HG02981 (cell line): ENCODE results near the gene ARL14EPL.
A peak's percentile ranks its signal among the peaks of the same experiment; 100 is the strongest.
"Not testable (repeated sequence)": the region's sequence is repeated elsewhere in the genome, so short reads cannot be mapped to it uniquely, and the experiment has no call there.

Source experiments
- ATAC-seq: cut with Tn5 transposase; IDR thresholded peaks from one replicate; pipeline ENCODE4 v1.9.1; 2021; ENCODE audit warnings: mild to moderate bottlenecking, moderate library complexity; ENCODE audit not compliant: unreplicated experiment

ARL14EPL gene

DNA sequence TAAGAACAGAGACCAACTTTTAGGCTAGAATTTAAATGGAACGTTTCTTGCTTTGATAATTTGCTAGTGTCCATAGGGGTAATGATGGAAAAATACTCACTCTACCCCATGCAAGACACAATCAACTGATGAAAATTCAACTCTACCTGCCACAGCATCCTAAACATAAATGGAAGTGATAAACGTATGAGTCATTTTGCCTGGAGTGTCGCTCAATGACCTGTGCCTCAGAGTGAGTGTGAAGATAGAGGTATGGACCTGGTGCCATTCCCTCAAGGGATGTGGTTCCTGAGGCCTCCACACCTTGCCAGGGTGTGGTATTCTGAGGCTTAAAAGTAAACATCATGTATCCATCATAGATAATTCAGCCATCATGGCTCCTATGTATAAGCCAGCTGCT lies 14.0 kb downstream of the ARL14EPL start:
- no peak for ATAC-seq

DNA sequence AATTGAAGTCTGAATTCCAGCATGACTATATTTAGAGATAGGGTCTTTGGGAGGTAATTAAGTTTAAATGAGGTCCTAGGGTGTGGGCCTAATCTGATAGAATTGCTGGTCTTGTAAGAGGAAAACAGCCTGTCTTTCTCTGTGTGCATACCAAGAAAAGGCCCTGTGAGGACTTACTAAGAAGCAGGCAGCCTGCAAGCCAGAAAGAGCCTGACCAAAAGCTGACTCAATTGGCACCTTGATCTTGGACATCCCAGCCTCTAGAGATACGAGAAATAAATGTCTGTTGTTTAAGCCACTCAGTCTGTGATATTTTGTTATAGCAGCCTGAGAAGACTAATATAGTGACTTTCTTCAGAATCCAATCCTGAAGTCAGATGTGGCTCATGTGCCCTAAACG lies 14.6 kb downstream of the ARL14EPL start:
- ATAC-seq: no peak

DNA sequence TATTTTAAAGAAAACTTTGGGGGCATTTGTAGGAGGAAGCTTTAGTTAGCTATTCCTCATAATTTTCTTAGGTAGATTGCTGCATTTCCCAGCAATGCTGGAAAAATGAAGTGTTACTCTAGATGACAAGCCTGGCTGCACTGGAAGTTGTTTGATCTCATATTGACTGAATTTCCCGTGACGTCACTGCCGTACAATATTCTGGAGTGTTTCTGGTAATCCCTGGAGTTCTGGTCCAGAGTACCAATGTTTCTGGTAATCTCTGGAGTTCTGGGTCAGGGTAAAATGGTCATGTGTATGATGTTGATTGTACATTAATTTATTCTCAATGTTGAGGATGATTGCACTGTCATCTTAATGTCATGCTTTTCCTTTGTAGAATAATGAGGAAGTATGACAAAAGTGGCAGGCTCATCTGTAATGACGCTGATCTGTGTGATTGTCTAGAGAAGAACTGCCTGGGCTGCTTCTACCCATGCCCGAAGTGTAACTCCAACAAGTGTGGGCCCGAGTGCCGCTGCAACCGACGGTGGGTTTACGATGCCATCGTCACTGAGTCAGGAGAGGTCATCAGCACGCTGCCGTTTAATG lies 26.2 kb downstream of the ARL14EPL start:
- ATAC-seq: no peak

DNA sequence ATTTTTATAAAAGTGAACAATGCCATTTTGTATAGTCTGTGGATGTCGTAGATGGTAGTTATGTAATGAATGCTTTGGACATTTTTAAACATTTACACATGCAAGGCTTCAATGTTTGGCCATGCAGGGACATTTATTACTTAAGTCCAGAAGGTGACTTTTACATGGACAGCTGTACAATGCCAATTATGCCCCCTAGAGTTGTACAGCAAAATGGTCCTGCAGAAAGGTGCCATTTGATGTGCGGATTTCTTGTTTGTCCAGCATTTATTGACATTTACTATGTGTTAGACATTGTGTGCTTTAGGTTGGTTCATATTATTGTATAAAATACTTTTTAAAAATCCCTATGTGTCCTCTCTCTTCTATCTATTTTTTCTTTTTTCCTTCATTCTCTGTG lies 30.1 kb downstream of the ARL14EPL start:
- ATAC-seq: no peak

DNA sequence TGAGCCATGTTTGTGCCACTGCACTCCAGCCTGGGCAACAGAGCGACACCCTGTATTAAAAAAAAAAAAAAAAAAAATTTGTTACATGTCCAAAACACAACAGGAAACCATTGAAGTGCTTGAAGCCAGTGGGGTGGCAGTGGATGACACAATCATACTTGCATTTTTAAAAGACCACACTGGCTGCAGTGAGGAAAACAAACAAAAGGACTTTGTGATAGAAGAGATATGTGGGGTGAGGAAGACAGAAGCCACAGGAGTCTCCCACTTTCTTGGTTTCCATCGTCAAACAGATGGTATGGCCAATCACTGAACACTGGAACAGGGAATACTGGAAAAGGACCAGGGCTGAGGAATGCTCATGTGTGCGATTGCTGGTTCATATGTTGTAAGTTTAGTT lies 31.7 kb downstream of the ARL14EPL start:
- no peak for ATAC-seq

DNA sequence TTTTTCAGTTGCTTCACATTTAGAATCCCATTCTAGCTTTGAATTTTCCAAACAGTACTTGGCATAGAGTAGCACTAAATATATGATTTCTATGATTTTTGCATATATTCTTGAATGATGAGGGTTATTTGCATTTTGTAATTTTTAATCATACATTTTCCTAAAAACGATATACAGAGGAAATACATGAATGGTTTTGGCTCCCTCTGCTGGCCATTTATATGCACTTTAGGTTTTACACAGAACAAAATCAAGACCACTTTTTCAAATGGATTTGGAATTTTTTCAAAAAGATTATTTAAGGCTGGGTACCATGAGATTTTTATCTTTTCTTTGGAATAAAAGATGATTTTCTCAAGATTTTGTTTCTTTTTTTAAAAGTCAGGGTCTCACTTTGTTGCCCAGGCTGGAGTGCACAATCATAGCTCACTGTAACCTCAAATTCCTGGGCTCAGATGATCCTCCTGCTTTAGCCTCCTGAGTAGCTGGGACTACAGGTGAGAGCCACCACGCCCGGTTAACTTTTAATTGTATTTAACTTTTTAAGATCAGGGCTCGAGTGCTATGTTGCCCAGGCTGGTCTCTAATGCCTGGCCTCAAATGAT lies 35.9 kb downstream of the ARL14EPL start:
- ATAC-seq: no peak

DNA sequence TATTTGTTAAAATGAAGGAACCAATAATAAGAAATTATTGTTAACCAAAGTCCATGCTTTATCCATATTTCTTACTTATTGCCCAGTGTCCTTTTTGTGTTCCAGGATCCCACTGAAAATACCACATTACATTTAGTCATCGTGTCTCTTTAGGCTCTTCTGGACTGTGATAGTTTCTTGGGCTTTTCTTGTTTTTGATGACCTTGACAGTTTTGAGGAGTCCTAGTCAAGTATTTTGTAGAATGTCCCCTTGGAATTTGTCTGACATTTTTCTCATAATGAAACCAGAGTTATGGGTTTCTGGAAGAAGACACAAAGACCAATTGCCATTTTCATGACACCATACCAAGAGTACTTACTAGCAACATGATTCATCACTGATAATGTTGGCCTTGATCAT lies 38.9 kb downstream of the ARL14EPL start:
- no peak for ATAC-seq

DNA sequence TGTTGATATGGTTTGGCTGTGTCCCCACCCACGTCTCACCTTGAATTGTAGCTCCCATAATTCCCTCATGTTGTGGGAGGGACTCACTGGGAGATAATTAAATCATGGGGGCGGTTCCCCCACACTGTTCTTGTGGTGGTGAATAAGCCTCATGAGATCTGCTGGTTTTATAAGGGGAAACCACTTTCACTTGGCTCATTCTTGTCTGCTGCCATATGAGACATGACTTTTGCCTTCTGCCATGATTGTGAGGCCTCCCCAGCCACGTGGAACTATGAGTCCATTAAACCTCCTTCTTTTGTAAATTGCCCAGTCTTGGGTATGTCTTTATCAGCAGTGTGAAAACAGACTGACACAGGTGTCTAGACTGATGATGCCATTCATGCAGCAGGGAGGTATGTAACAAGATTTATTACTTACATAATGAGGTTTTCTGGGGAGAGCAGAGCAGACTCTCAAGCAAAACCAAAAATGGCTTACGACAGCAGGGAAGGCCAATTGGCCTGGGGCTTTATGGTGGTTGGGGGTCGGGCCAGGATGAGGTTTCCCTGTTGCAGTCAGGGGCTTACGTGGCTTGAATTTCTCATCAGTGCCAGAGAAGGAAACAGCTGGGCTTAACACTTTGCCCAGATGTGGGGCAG lies 43.0 kb downstream of the ARL14EPL start:
- no peak for ATAC-seq

DNA sequence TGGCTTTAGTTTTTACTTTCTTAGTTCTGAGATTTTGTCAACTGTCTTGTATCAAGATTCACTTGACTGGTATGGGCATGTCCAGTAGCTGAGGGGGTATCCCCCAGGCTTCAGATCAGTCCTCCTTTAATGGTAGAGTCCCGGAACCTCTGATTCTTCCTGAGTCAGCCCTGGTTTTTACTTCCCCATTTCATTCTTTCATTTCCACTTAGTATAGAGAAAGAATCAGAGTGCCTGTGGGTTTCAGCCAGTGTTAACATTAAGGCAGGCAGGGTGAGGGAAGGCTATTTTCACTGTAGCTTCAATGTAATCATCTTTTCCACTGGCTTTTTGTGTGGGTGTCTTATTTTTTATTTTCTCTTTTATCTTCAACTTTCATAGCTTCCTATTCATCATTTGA lies 44.2 kb downstream of the ARL14EPL start:
- ATAC-seq: peak; percentile 98

DNA sequence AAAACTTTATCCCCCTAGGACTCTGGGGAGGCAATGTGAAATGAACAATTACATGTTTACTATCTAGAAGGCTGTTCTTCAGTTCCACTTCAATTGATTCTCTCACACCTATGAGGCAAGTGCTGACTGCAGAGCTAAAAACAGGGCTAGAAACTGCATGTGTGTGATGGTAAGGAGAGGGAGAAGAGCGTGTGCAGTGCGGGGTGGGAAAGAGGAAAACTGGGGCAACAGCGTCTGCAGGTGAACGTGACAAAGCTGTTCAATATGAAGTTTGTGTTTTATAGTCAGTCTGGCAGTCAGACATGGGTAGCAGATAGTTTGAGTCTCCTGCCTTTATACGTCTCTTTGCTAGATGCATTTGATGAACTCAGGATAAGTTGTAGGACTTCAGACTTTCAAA lies 45.9 kb downstream of the ARL14EPL start:
- ATAC-seq: no peak

DNA sequence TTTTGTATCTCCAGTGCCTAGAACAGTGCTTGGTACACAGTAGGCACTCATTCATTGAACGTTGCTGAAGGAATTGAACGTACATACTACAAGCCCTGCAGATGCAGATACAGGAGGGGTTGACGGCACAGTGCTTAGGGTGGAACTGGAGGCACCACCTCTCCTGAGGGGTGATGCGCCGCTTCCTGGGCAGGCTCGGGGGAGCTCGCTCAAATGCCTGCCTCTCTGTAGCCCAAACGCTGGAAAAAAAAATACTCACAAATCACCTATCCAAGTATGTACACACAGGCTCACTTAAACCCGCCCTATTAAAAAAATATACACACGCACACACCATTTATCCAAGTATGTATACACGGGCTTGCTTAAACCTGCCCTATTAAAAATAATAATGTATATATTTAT lies 52.0 kb downstream of the ARL14EPL start:
- peak; percentile 34 for ATAC-seq

DNA sequence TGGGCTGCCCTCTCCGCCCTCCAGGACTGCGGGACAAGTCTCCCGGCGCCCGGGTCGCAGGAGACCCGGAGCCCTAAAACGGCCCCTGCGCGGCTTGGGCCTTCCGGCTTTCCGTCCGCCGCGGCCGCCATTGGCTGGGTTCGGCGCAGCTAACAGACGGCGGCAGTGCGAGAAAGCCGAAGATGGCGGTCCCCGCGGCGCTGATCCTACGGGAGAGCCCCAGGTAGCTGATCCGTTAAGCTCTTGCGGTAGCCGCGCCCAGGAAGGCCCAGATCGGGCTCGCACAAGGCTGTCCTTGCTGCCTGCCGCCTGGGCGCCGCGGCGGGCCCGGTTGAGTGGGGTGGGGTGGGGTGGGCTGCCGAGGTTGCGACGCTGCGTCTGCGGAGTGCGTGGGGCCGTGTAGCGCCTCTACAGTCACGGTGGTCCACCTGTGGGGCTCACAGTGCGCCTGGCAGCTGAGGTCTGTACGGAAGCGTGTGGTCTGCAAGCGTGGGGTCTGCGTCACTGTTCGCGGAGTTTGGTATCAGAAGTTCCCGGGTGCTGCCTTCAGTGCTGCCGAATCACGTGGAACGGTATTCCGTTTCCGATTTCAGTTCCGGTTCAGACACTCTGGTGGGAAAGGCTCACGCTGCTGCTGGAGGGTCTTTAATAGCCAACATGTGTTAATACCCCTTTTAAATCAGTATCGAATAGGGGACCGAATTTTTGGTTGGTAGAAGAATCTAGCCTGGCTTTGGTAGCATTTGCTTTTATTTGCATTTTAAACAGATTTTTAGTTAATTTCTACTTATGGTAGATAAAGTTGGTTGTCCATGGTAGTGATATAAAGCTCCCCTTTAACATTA lies 52.8 kb downstream of the ARL14EPL start, which contains the start of gene COMMD10:
Gene COMMD10, plus strand, starts transcription at position 155 of the 845 bp plus-strand sequence.
- ATAC-seq: peak; percentile 95

DNA sequence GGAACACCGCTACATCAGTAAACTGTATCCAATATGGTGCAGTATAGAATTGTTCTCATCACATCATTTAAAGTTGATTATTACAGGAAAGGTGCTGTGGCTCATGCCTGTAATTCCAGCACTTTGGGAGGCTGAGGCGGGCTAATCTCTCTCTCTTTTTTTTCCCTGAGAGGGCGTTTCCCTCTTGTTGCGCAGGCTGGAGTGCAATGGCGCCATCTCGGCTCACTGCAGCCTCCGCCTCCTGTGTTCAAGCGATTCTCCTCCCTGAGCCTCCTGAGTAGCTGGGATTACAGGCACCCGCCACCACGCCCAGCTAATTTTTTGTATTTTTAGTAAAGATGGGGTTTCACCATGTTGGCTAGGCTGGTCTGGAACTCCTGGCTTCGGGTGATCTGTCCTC lies 54.0 kb downstream of the ARL14EPL start:
- ATAC-seq: not testable (repeated sequence)

DNA sequence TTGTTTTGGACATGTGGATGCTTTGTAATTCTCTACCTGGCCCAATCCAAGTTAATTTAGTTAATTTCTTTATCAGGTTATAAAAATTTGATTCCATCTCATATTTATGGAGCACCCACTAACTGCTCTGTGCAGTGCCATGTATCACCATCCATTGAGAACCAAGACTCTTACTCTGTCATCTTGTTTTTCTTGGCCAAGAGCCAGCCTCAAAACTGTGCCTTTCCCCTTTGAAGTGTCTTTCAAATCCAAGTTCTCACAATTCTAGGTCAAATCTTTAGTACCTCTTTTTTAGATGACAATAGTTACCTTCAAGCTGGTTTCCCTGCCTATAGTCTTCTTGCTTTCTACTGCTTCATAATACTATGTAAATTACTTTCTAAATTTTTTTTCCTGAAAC lies 55.8 kb downstream of the ARL14EPL start:
- ATAC-seq: no peak

DNA sequence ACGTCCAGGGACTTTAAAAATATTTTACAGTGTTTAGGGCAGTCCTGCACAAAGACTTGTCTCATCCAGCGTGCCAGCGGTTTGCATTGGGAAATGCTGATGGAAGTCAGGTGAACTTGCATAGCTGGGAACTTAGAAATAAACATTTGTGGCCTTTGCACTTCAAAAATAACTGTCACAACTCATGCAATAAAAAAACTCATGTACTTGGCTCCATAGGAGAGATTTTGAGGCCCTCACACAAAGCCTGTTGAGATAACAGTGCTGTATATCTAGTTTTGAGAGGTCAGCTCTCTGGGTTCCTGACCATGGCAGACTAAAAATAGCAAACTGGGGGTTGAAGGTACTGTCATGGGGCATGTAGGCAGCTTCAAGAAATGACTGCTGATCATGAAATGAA lies 58.0 kb downstream of the ARL14EPL start:
- no peak for ATAC-seq

DNA sequence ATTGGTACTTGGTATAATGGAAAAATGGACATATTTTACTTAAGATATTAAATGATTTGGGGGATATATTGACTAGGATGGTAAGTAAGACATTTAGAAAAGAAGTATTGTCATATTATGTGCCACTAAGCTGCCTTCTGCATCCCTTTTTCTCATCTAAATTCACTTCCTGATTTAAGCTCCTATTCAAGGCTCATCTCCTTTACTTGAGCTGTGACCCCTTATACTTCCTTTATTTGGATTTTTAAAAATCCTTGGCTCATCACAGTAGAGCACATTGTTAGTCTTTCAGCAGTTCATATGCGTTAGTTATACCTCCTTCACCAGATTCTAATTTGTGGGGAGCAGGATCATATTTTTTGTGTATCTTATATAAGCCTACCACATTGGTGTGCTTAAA lies 59.1 kb downstream of the ARL14EPL start:
- ATAC-seq: no peak

DNA sequence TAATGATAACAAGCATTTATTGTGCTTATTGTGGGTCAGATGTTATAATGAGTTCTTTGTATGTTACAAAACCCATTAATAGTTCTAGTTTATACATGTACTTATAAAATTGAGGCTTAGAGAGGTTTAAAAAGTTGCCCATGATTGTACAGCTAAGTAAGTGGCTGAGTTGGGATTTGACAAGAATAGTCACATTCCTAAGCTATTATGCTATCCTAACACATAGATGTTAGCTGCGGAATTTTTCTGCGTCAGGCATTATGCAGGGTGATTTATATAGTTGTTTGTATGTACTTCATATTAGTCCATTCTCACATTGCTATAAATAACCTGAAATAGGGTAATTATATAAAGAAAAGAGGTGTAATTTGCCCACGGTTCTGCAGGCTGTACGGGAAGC lies 65.0 kb downstream of the ARL14EPL start:
- no peak for ATAC-seq

DNA sequence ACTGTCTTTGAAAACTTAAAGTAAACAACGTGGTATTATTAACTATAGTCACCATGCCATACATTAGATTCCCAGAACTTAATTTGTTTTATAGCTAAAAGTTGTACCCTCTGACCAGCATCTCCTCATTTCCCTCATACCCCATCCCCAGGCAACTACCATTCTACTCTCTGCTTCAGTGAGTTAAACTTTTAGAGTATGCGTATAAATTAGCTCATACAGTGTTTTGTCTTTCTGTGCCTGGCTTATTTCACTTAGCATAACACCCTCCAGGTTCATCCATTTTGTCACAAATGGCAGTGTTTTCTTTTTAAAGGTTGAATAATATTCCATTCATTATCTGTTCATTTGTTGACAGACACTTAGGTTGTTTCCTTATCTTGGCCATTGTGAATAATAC lies 66.7 kb downstream of the ARL14EPL start:
- ATAC-seq: no peak

DNA sequence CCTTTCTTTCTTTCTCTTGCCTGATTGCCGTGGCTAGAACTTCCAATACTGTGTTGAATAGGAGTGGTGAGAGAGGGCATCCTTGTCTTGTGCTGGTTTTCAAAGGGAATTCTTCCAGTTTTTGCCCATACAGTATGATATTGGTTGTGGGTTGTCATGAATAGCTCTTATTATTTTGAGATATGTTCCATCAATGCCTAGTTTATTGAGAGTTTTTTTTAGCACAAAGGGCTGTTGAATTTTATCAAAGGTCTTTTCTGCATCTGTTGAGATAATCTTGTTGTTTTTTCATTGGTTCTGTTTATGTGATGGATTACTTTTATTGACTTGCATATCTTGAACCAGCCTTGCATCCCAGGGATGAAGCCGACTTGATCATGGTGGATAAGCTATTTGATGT lies 72.7 kb downstream of the ARL14EPL start:
- ATAC-seq: not testable (repeated sequence)
